ES-I3 (cell line): ENCODE measurements around the gene CYSTM1.

Source experiments
- H3K36me3 ChIP-seq: 2 replicates; pipeline ENCODE4 v1.6.1; 2013; ENCODE audit warnings: mild to moderate bottlenecking, low read length, control low read depth, moderate library complexity; ENCODE audit not compliant: insufficient read depth
- H3K4me1 ChIP-seq: 2 replicates; pipeline ENCODE4 v1.6.1; 2013; ENCODE audit warnings: mild to moderate bottlenecking, control low read depth, low read length; ENCODE audit not compliant: insufficient read depth
- H3K9ac ChIP-seq: 2 replicates; pipeline ENCODE4 v1.6.1; 2013; ENCODE audit warnings: low read depth, mild to moderate bottlenecking, low read length, moderate library complexity
- H3K9me3 ChIP-seq: 2 replicates; pipeline ENCODE4 v1.6.1; 2013; ENCODE audit warnings: mild to moderate bottlenecking, low read length, moderate library complexity; ENCODE audit not compliant: control insufficient read depth, insufficient read depth

The CYSTM1 gene

GRCh38 chr5:140238756-140239155, 63.8 kb downstream of the CYSTM1 start:
- Histone ChIP-seq H3K9ac (no peak overlapping the region), H3K36me3 (no peaks in the 10 kb centered on the region; the same call in 1 of the 2 replicates), H3K4me1 (peaks cover 14% of the 10 kb centered on the region), H3K9me3 (no peaks in the 10 kb centered on the region)

GRCh38 chr5:140239461-140239860, 64.5 kb downstream of the CYSTM1 start:
- Histone ChIP-seq H3K9ac (no peak overlapping the region), H3K36me3 (no peaks in the 10 kb centered on the region; the same call in 1 of the 2 replicates), H3K4me1 (peaks cover 14% of the 10 kb centered on the region), H3K9me3 (no peaks in the 10 kb centered on the region)

DNA sequence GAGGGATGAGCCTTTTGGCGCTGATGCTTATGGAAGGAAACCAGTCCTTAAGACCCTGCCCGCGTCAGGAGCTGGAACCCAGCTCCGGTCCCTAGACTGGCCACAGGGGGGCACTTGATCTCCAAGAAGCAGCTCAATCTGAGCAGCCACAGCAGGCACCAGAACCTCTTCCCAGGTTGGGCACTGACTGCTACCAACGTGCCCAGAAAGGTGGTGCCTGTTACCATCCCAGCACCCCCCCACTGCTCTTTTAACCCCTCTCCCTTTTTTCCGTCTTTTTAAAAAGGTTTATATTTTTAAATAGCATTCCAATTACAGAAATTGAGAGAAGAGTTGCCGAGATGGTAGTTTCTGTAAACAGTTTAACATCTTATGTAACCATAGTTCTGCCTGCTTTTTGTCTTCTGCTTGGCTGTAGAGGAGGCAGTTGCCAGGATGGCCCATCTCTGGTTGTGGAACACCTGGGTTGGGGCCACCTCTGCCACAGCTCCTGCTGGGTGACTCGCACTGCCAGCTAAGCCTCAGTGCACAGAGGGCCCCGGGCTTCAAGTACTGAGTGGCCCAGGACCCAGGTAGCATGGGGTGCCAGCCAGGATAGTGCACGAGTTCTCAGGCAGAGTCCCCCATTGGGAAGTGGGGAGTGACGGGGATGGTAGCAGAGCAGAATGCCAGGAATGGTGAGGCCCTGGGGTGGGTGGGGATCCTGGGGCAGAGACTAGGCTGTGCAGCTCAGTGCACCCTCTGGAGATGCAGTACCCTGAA, 65.1 kb downstream of the CYSTM1 start:
- no peaks in the 10 kb centered on the region for H3K9me3 ChIP-seq
- no peak overlapping the region for H3K9ac ChIP-seq
- H3K36me3 ChIP-seq, result no peaks in the 10 kb centered on the region; the same call in 1 of the 2 replicates
- peaks cover 20% of the 10 kb centered on the region for H3K4me1 ChIP-seq

- Histone ChIP-seq H3K4me1 (peaks cover 30% of the 10 kb centered on the region), H3K9ac (no peak overlapping the region), H3K36me3 (no peaks in the 10 kb centered on the region; the same call in 1 of the 2 replicates), H3K9me3 (no peaks in the 10 kb centered on the region)
Observed at GRCh38 chr5:140240987-140241706, 66.2 kb downstream of the CYSTM1 start.

DNA sequence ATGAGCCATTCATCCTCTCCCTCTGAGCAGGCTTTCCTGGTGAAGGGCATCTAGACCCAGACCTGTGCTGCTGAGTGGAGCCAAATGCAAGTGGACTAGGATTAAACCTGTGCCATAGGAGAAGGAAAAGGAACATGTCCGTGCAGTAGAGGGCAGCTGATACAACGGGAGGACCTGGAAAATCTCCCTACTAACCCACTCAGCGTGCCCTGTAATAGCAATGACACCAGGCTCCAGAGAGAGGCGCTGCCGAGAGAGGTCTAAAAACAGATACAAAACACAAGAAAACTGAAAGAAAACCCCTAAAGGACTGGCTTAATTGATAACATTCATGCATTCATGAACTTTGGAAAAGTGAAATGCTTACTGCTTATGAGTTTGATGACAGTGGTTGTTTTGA, 67.1 kb downstream of the CYSTM1 start:
- Histone ChIP-seq H3K4me1 (peaks cover 38% of the 10 kb centered on the region), H3K9ac (no peak overlapping the region), H3K9me3 (no peaks in the 10 kb centered on the region), H3K36me3 (no peaks in the 10 kb centered on the region; the same call in 1 of the 2 replicates)

GRCh38 chr5:140242890-140243585, 68.0 kb downstream of the CYSTM1 start:
- Histone ChIP-seq H3K36me3 (no peaks in the 10 kb centered on the region; the same call in 1 of the 2 replicates), H3K9ac (no peak overlapping the region), H3K9me3 (no peaks in the 10 kb centered on the region), H3K4me1 (peaks cover 38% of the 10 kb centered on the region)

DNA sequence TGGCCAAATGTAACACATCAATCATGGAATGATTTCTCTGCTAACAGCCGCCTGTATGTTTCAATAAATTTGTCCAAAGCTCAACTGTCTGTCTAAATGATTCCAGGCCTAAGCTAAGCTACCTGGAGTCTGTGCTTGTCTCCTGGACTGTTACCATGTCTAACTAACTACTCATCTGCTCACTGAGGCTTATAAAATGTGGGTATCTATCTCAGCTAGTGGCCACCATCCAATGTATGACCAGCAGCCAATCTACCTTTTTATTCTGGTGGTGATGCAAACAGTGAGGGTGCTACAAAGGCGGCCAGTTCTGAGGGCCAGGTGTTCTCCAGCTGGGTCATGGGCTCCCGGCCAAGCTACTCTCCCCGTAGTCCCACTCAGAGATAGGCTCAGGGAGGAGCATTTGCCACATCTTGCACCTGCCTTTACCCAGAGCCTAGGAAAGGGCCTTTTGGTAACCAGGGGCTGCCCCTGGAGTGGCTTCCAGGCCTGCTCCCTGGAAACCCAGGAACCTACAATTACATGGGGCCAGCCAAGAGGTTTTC, 68.8 kb downstream of the CYSTM1 start:
- Histone ChIP-seq H3K4me1 (peaks cover 38% of the 10 kb centered on the region), H3K36me3 (no peaks in the 10 kb centered on the region; the same call in 1 of the 2 replicates), H3K9me3 (no peaks in the 10 kb centered on the region), H3K9ac (no peak overlapping the region)

- no peaks in the 10 kb centered on the region; the same call in 1 of the 2 replicates for H3K36me3 ChIP-seq
- no peaks in the 10 kb centered on the region for H3K9me3 ChIP-seq
- H3K9ac ChIP-seq, result no peak overlapping the region
- H3K4me1 ChIP-seq, result peaks cover 38% of the 10 kb centered on the region
Observed at GRCh38 chr5:140244525-140245025, 69.6 kb downstream of the CYSTM1 start.

DNA sequence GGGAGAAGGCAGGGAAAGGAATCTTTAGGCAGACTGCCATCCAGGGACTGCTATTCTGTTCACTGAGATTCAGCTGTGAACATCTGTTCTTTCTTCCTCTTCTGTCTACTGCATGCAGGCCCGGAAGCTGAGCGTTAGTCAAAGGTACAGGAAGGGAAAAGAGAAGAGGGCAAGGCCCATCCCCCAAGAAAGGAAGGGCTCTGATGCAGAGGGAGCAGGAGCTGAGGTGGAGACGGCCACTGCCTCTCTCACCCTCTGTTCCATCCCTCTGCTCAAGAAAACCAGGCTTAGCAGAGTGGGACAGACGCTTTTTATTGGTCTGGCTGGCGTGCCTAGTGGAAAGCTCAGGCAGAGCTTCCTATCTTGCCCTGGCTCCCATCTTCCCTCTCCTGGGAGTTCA, 70.4 kb downstream of the CYSTM1 start:
- Histone ChIP-seq H3K9ac (no peak overlapping the region), H3K9me3 (no peaks in the 10 kb centered on the region), H3K4me1 (peaks cover 38% of the 10 kb centered on the region), H3K36me3 (no peaks in the 10 kb centered on the region; the same call in 1 of the 2 replicates)

DNA sequence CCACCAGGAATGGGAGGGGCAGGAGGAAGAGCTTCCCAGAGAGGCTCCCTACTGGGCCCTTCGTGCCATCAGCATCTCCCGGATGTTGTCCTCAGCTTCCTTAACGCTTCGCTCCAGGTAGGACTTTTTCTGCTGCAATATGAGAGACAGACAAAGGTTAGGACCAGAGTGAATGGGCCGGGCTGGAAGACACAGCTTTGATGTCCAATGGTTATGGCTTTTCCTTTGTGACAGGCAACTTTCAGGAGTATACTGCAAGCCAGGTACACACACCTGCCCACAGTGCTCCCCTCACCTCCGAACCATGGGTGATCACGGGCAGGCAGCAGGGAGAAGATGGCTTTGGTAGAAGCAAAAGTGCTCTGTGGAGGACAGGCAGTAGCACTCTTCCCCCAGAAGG, 70.9 kb downstream of the CYSTM1 start:
- H3K4me1 ChIP-seq, result peaks cover 36% of the 10 kb centered on the region
- no peaks in the 10 kb centered on the region; the same call in 1 of the 2 replicates for H3K36me3 ChIP-seq
- no peak overlapping the region for H3K9ac ChIP-seq
- no peaks in the 10 kb centered on the region for H3K9me3 ChIP-seq

DNA sequence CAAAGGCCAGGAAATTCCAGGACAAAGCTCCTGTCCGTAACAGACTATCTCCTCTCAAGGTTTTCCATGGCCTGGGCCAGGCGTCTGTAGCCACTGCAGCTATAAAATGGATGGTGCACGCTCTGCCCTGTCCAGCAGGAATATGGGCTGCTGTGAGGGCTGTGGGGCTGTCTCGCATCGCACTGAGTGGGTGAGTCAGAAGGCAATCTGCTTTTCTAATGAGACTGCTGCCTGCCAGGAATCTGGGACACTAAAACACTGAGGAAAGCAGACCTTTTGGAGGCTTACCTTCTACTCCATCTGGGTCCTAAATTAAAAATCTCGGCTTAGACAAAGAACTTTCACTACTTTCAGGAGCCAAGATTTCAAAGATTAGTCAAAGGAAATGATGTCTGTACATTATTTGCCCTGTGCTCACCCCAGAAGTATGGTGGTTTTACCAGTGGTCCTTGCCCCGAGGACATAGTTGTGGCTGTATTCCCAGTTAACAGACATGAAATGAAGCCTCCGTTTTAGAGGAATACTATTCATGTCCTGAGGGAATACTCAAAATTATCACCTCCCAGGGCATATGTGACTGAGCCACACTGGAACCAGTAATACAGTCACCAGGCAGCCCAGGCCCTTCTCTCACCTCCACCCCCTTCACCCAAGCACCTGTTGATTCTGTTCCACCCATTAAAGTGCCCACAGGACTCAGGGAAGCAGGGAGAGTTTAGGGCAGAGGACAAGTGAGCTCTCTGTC, 71.6 kb downstream of the CYSTM1 start:
- Histone ChIP-seq H3K36me3 (no peaks in the 10 kb centered on the region; the same call in 1 of the 2 replicates), H3K9ac (no peak overlapping the region), H3K9me3 (no peaks in the 10 kb centered on the region), H3K4me1 (peaks cover 32% of the 10 kb centered on the region)

GRCh38 chr5:140248414-140248813, 73.4 kb downstream of the CYSTM1 start:
- peaks cover 35% of the 10 kb centered on the region for H3K4me1 ChIP-seq
- H3K9ac ChIP-seq, result no peak overlapping the region
- H3K36me3 ChIP-seq, result no peaks in the 10 kb centered on the region
- no peaks in the 10 kb centered on the region for H3K9me3 ChIP-seq

DNA sequence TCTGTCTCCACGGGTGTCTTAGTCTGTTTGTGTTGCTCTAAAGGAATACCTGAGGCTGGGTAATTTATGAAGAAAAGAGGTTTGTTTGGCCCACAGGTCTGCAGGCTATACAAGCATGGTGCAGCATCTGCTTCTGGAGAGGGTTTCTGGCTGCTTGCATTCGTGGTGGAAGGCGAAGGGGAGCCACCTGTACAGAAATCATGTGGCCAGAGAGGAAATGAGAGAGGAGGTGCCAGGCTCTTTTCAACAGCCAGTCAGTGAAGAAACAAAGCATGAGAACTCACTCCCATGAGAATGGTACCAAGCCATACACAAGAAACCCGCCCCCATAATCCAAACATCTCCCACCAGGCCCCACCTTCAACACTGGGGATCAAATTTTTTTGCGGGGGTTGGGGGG, 74.5 kb downstream of the CYSTM1 start:
- Histone ChIP-seq H3K9me3 (no peaks in the 10 kb centered on the region), H3K9ac (no peak overlapping the region), H3K4me1 (peaks cover 35% of the 10 kb centered on the region), H3K36me3 (no peaks in the 10 kb centered on the region)
